Kidney (tissue), 14 donors: ENCODE measurements around the gene ADCK2. TPM values are rescaled to one million over a fixed set of nuclear protein-coding genes. Genes with fewer than 3 reads are reported as not detected.

Source experiments
- DNase-seq, 5 donors: peaks; one replicate each; pipeline ENCODE4 v3.0.0-alpha.2; 2013 to 2020
- FAIRE-seq: peaks from 2 replicates; lab custom pipeline; 2012; peaks lifted over from hg19 to GRCh38; lab: Jason Lieb, UNC
- H3K27ac ChIP-seq, 2 donors: one replicate each; pipeline ENCODE4 v1.7.0; 2013; ENCODE audit warnings: low read depth in 2 of 2, low read length in 2 of 2, inconsistent platforms in 1 of 2
- H3K27me3 ChIP-seq: one replicate; pipeline ENCODE4 v1.7.1; 2013; ENCODE audit warnings: low read length, inconsistent platforms; ENCODE audit not compliant: control insufficient read depth, insufficient read depth
- H3K36me3 ChIP-seq, 3 donors: one replicate each; pipeline versions ENCODE4 v1.7.0 to v1.7.1; 2013; ENCODE audit warnings: low read length in 3 of 3, control low read depth in 1 of 3, inconsistent platforms in 1 of 3; ENCODE audit not compliant: insufficient read depth in 3 of 3, control insufficient read depth in 2 of 3
- H3K4me1 ChIP-seq, 3 donors: one replicate each; pipeline versions ENCODE4 v1.7.0 to v1.7.1; 2013; ENCODE audit warnings: low read length in 3 of 3, inconsistent platforms in 1 of 3, low read depth in 1 of 3; ENCODE audit not compliant: control insufficient read depth in 2 of 3, insufficient read depth in 2 of 3
- H3K4me3 ChIP-seq, 3 donors: one replicate each; pipeline versions ENCODE4 v1.7.0 to v1.8.1; 2013; ENCODE audit warnings: low read length in 3 of 3, control low read depth in 1 of 3, inconsistent platforms in 1 of 3
- H3K9ac ChIP-seq, 3 donors: one replicate each; pipeline versions ENCODE4 v1.7.0 to v1.7.1; 2013; ENCODE audit warnings: low read length in 3 of 3, control low read depth in 1 of 3, inconsistent platforms in 1 of 3
- H3K9me3 ChIP-seq, 3 donors: one replicate each; pipeline versions ENCODE4 v1.7.0 to v1.7.1; 2013; ENCODE audit warnings: low read length in 3 of 3, control low read depth in 1 of 3, inconsistent platforms in 1 of 3; ENCODE audit not compliant: control insufficient read depth in 2 of 3, insufficient read depth in 1 of 3
- CTCF ChIP-seq: IDR thresholded peaks from 3 replicates; pipeline ENCODE4 v1.5.1; 2012; ENCODE audit warnings: mild to moderate bottlenecking, moderate library complexity, borderline replicate concordance; ENCODE audit not compliant: insufficient read depth; ENCODE audit errors: extremely low read depth
- intact Hi-C: fragments of 100-400 bp; cut with DNase I; formaldehyde crosslinking; loops from one replicate; pipeline ENCODE4 v1.11.1; 2022
- polyA plus RNA-seq: library from polyadenylated mRNA; stranded (reverse); fragments of 350-450 nt; fragmentation: Illumina TruSeq; extraction: RNeasy Lipid Tissue Mini Kit (QIAGEN cat#74804); gene quantifications from one replicate; pipeline ENCODE4 v1.2.3, GENCODE V29; 2014; ENCODE audit warnings: low read depth, low replicate concordance; ENCODE audit not compliant: insufficient read depth
- total RNA-seq: library from RNA; stranded (reverse); fragmentation: NEBNext Ultra II Directional; extraction: Animal tissue kit (Norgen Biotek cat#: 25700); gene quantifications from one replicate; pipeline ENCODE4 v1.2.1, GENCODE V29; 2021
- donor health status: control.
- donor health status: control.
- donor health status: control.
- donor health status: control.
- donor health status: control.
- donor health status: DM: yes; HTN: yes; CAD: no.
- donor health status: Normal renal cell carcinoma (clear cell type).

ADCK2 gene
- total and polyA plus RNA-seq, 2 donors from 2014 or later = 18.7 to 18.8 TPM

DNA sequence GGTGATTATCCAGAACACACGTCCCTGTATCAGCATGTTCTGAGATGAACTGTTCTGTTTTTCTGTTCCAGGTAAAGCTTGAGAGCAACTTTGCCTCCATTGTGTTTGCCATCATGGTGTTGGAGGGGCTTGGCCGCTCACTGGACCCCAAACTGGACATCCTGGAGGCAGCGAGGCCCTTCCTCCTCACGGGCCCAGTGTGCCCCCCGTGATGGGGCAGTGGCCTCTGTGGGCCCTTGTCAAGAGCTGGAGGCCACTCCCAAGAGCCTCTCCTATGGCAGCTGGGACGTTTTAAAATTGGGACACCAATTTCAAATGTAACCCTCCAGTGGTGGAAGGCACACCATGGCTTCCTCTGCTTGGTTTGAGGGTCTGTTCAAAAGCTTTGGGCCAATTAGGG, 21.8 kb downstream of the ADCK2 start:
- Histone ChIP-seq H3K4me1 (peaks cover 0 to 11% (median 9%) of the 10 kb centered on the region in 3 donors), H3K27me3 (no peaks in the 10 kb centered on the region), H3K9ac (no peak overlapping the region), H3K27ac (no peak overlapping the region), H3K9me3 (no peaks in the 10 kb centered on the region), H3K4me3 (no peak overlapping the region), H3K36me3 (no peaks in the 10 kb centered on the region)
- TF ChIP-seq CTCF = no peak
- DNase-seq (no peak), FAIRE-seq (no peak)
- intact Hi-C loops = no loop called here

DNA sequence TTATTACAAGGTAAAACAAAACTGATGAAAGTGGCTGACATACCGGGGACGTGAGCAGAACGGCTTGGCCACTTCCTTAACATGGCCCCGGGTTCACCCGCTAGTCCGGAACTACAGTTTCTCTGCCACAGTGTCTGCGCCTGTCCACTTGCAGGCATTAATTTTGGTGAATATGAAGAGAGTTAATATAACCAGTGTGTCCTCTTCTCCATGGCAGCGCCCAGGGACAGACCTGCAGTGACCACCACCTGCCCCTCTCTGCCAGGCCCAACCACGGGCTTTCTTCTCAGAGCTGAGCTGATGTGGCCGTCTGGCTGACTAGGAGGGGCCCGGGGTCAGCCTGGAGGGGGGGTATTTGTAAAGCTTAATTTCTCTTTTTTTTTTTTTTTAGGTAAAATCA, 22.6 kb downstream of the ADCK2 start:
- H3K27ac ChIP-seq = no peak overlapping the region
- FAIRE-seq (no peak), DNase-seq (peak in 1 of 5 donors; percentile 67)
- H3K4me1 ChIP-seq = peaks cover 0 to 11% (median 9%) of the 10 kb centered on the region in 3 donors
- TF ChIP-seq CTCF = no peak
- H3K36me3 ChIP-seq = no peaks in the 10 kb centered on the region
- no peak overlapping the region for H3K4me3 ChIP-seq
- intact Hi-C loops = no loop called here
- no peak overlapping the region for H3K9ac ChIP-seq
- H3K9me3 ChIP-seq = no peaks in the 10 kb centered on the region
- H3K27me3 ChIP-seq = no peaks in the 10 kb centered on the region

DNA sequence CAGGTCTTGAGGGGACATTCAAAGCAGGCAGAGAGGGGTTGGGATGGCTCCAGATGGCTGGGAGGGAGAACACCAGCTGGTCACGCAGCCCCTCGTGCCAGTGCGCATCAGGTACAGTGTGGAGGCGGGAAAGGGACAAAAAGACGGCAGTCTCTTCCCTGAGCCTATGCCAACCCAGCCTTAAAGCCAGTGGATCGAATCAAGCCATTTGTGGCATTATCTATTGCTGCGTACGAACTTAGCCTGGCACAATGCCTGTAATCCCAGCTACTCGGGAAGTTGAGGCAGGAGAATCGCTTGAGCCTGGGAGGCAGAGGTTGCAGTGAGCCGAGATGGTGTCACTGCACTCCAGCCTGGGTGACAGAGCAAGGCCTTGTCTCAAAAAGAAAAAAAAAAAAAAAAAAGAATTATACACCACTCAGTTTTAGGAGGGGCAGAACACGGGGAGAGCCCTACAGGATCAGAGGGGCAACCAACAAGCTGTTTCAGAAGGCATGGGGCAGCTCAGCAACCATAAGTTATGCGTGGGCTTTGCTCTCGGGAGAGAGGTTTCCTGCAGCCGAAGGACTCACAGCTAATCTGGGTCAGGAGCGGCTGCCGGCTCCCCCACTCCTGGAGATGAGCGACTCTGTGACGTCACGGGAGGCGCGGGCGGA, 23.4 kb downstream of the ADCK2 start:
- Histone ChIP-seq H3K9ac (peak overlapping the region; percentile 57 to 85 (median 61)), H3K27me3 (no peaks in the 10 kb centered on the region), H3K4me3 (peak overlapping the region; percentile 74 to 83 (median 81)), H3K27ac (peak overlapping the region; percentile 92 to 99), H3K36me3 (no peaks in the 10 kb centered on the region), H3K9me3 (no peaks in the 10 kb centered on the region), H3K4me1 (peaks cover 0 to 11% (median 9%) of the 10 kb centered on the region in 3 donors)
- intact Hi-C loops = no loop called here
- TF ChIP-seq CTCF = no peak
- DNase-seq = peak; percentile 96 to 98 (median 98)
- no peak for FAIRE-seq
